Measurements from ENCODE around the gene PNPLA3.
"Not testable (repeated sequence)": the region's sequence is repeated elsewhere in the genome, so short reads cannot be mapped to it uniquely, and the experiment has no call there.

The PNPLA3 gene

GRCh38 chr22:43900206-43900605 is 23.4 kb upstream of the PNPLA3 start:
- H3K36me3 ChIP-seq (ENCODE audit: insufficient read depth, low read length), result no peaks in the 10 kb centered on the region
- H3K4me3 ChIP-seq (ENCODE audit: low read depth in 1 of 2, low read length in 2 of 2), result no peak overlapping the region
- no peak for ATAC-seq (ENCODE audit: insufficient read depth, low read depth)
- no peak for DNase-seq
- no peak for TF ChIP-seq CTCF (IDR thresholded peaks at IDR 0.05; ENCODE audit: borderline replicate concordance, extremely low read depth, low read length, poor library complexity, severe bottlenecking)
- no peak for TF ChIP-seq EZH2 (IDR thresholded peaks at IDR 0.05; ENCODE audit: borderline replicate concordance, low read depth, low read length, severe bottlenecking)
- no peak overlapping the region for H3K4me2 ChIP-seq (ENCODE audit: insufficient read depth, low read length)
- no peak overlapping the region for H3K9ac ChIP-seq (ENCODE audit: low read depth, low read length)
- no peaks in the 10 kb centered on the region for H3K4me1 ChIP-seq (ENCODE audit: insufficient read depth, low read length)
- H3K27ac ChIP-seq (ENCODE audit: low read length), result no peak overlapping the region
- no peaks in the 10 kb centered on the region for H3K79me2 ChIP-seq (ENCODE audit: insufficient read depth, low read length)
- H3K9me3 ChIP-seq (ENCODE audit: insufficient read depth, low read length, severe bottlenecking), result no peaks in the 10 kb centered on the region
- no peaks in the 10 kb centered on the region for H3K27me3 ChIP-seq (ENCODE audit: insufficient read depth, low read length, poor library complexity)
- peaks cover 10% of the 10 kb centered on the region for H4K20me1 ChIP-seq (ENCODE audit: insufficient read depth, low read length)
- H2AFZ ChIP-seq (ENCODE audit: low read depth, low read length), result no peak overlapping the region

- Histone ChIP-seq H3K4me3 (ENCODE audit: low read depth in 1 of 2, low read length in 2 of 2) (no peak overlapping the region), H2AFZ (ENCODE audit: low read depth, low read length) (no peak overlapping the region), H3K9ac (ENCODE audit: low read depth, low read length) (no peak overlapping the region), H3K4me2 (ENCODE audit: insufficient read depth, low read length) (no peak overlapping the region), H3K27ac (ENCODE audit: low read length) (no peak overlapping the region), H3K79me2 (ENCODE audit: insufficient read depth, low read length) (no peaks in the 10 kb centered on the region), H4K20me1 (ENCODE audit: insufficient read depth, low read length) (peaks cover 10% of the 10 kb centered on the region), H3K36me3 (ENCODE audit: insufficient read depth, low read length) (no peaks in the 10 kb centered on the region), H3K9me3 (ENCODE audit: insufficient read depth, low read length, severe bottlenecking) (no peaks in the 10 kb centered on the region), H3K4me1 (ENCODE audit: insufficient read depth, low read length) (no peaks in the 10 kb centered on the region), H3K27me3 (ENCODE audit: insufficient read depth, low read length, poor library complexity) (no peaks in the 10 kb centered on the region)
- no peak for ATAC-seq (ENCODE audit: insufficient read depth, low read depth)
- TF ChIP-seq EZH2 (IDR thresholded peaks at IDR 0.05; ENCODE audit: borderline replicate concordance, low read depth, low read length, severe bottlenecking) (no peak), CTCF (IDR thresholded peaks at IDR 0.05; ENCODE audit: borderline replicate concordance, extremely low read depth, low read length, poor library complexity, severe bottlenecking) (no peak)
- no peak for DNase-seq
These were observed 21.5 kb upstream of the PNPLA3 start for GRCh38 chr22:43901976-43902643.

- H3K4me2 ChIP-seq (ENCODE audit: insufficient read depth, low read length); H3K27me3 ChIP-seq (ENCODE audit: insufficient read depth, low read length, poor library complexity); H3K4me3 ChIP-seq (ENCODE audit: low read depth in 1 of 2, low read length in 2 of 2); H4K20me1 ChIP-seq (ENCODE audit: insufficient read depth, low read length); H3K9ac ChIP-seq (ENCODE audit: low read depth, low read length); H3K36me3 ChIP-seq (ENCODE audit: insufficient read depth, low read length); H2AFZ ChIP-seq (ENCODE audit: low read depth, low read length); ATAC-seq (ENCODE audit: insufficient read depth, low read depth); H3K27ac ChIP-seq (ENCODE audit: low read length); H3K9me3 ChIP-seq (ENCODE audit: insufficient read depth, low read length, severe bottlenecking); H3K79me2 ChIP-seq (ENCODE audit: insufficient read depth, low read length); DNase-seq; H3K4me1 ChIP-seq (ENCODE audit: insufficient read depth, low read length): not testable (repeated sequence)
These were observed 20.6 kb upstream of the PNPLA3 start for GRCh38 chr22:43903033-43903432.

GRCh38 chr22:43904412-43904811 is 19.2 kb upstream of the PNPLA3 start:
- peak; percentile 28 for TF ChIP-seq CTCF (IDR thresholded peaks at IDR 0.05; ENCODE audit: borderline replicate concordance, extremely low read depth, low read length, poor library complexity, severe bottlenecking)
- H3K27me3 ChIP-seq (ENCODE audit: insufficient read depth, low read length, poor library complexity); H2AFZ ChIP-seq (ENCODE audit: low read depth, low read length); ATAC-seq (ENCODE audit: insufficient read depth, low read depth); H3K4me3 ChIP-seq (ENCODE audit: low read depth in 1 of 2, low read length in 2 of 2); H3K9me3 ChIP-seq (ENCODE audit: insufficient read depth, low read length, severe bottlenecking); H3K4me1 ChIP-seq (ENCODE audit: insufficient read depth, low read length); H3K27ac ChIP-seq (ENCODE audit: low read length); H3K9ac ChIP-seq (ENCODE audit: low read depth, low read length); H3K79me2 ChIP-seq (ENCODE audit: insufficient read depth, low read length); H4K20me1 ChIP-seq (ENCODE audit: insufficient read depth, low read length); H3K4me2 ChIP-seq (ENCODE audit: insufficient read depth, low read length); H3K36me3 ChIP-seq (ENCODE audit: insufficient read depth, low read length): not testable (repeated sequence)
- peak; percentile 36 for DNase-seq

Measured in DND-41 (cell line).